ENCODE results near the gene EXOC3L4. TPM values are rescaled to one million over a fixed set of nuclear protein-coding genes. Genes with fewer than 3 reads are reported as not detected.
A peak's percentile ranks its signal among the peaks of the same experiment; 100 is the strongest.

EXOC3L4 gene
- total and polyA plus RNA-seq, 4 experiments from 2014 or later, result not detected

GRCh38 chr14:103155826-103156394 is 61.4 kb downstream of the EXOC3L4 start:
- no peaks in the 10 kb centered on the region for H3K36me3 ChIP-seq (ENCODE audit: insufficient read depth, low read length)
- no peaks in the 10 kb centered on the region for H3K9me3 Mint-ChIP-seq
- H3K36me3 Mint-ChIP-seq, result no peaks in the 10 kb centered on the region
- no peaks in the 10 kb centered on the region for H3K9me3 ChIP-seq (ENCODE audit: control insufficient read depth in 1 of 2, low read length in 2 of 2)
- H3K27me3 Mint-ChIP-seq, result peaks cover 5 to 11% of the 10 kb centered on the region in 2 donors
- H3K27ac Mint-ChIP-seq, result peak overlapping the region in 1 of 7 donors; percentile 8
- ChIA-PET POLR2A (ENCODE audit: partially characterized antibody) (no interaction called here), CTCF (ENCODE audit: partially characterized antibody) (no interaction called here)
- no peak overlapping the region for H3K4me3 Mint-ChIP-seq
- H3K4me1 ChIP-seq (ENCODE audit: insufficient read depth, low read length), result no peaks in the 10 kb centered on the region
- no peak for DNase-seq
- no peak overlapping the region for H3K27ac ChIP-seq (ENCODE audit: low read depth, low read length)
- no peak overlapping the region for H3K4me3 ChIP-seq (ENCODE audit: low read length in 2 of 2)
- no peaks in the 10 kb centered on the region for H3K4me1 Mint-ChIP-seq
- intact Hi-C loops (cut with micrococcal nuclease), result no loop called here
- no peaks in the 10 kb centered on the region for H3K27me3 ChIP-seq (ENCODE audit: insufficient read depth, low read length)

- CTCF ChIA-PET (ENCODE audit: partially characterized antibody), result no interaction called here
- no peak overlapping the region for H3K4me3 Mint-ChIP-seq
Measured at GRCh38 chr14:103156651-103157378, 62.3 kb downstream of the EXOC3L4 start.

DNA sequence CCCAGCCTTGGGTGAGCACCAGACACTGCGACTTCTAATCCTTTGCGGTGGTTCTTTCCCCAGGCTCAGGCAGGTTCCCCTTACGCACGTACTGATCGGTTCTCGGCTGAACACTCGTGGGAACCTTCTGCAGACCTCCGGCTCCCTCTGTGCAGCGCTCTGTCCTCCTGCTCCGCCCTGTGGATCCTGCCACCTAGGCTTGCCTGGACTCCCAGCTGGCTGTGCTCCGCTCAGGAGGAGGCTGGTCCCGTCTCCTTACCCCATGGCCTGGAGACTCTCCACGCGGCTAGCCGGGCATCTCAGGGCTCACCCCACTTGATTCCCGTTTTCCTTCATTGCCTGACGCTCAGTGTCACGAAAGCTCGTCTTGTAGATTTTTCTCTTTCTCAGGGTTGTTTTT is 63.4 kb downstream of the EXOC3L4 start:
- no peaks in the 10 kb centered on the region for H3K4me1 ChIP-seq (ENCODE audit: insufficient read depth, low read length)
- H3K27ac ChIP-seq (ENCODE audit: low read depth, low read length), result no peak overlapping the region
- H3K9me3 ChIP-seq (ENCODE audit: control insufficient read depth in 1 of 2, low read length in 2 of 2), result no peaks in the 10 kb centered on the region
- H3K36me3 ChIP-seq (ENCODE audit: insufficient read depth, low read length), result no peaks in the 10 kb centered on the region
- ChIA-PET CTCF (ENCODE audit: partially characterized antibody) (no interaction called here), POLR2A (ENCODE audit: partially characterized antibody) (no interaction called here)
- intact Hi-C loops (cut with micrococcal nuclease), result no loop called here
- Mint-ChIP-seq H3K9me3 (no peaks in the 10 kb centered on the region), H3K27ac (no peak overlapping the region), H3K36me3 (no peaks in the 10 kb centered on the region), H3K4me1 (no peaks in the 10 kb centered on the region), H3K4me3 (no peak overlapping the region), H3K27me3 (peaks cover 6 to 8% of the 10 kb centered on the region in 2 donors)
- H3K4me3 ChIP-seq (ENCODE audit: low read length in 2 of 2), result no peak overlapping the region
- no peaks in the 10 kb centered on the region for H3K27me3 ChIP-seq (ENCODE audit: insufficient read depth, low read length)
- no peak for DNase-seq

More at GRCh38 chr14:103156651-103157378, 62.3 kb downstream of the EXOC3L4 start:
- Mint-ChIP-seq H3K27me3 (peaks cover 3 to 6% of the 10 kb centered on the region in 2 donors), H3K4me1 (no peaks in the 10 kb centered on the region), H3K27ac (no peak overlapping the region), H3K36me3 (no peaks in the 10 kb centered on the region), H3K9me3 (no peaks in the 10 kb centered on the region)
- no peaks in the 10 kb centered on the region for H3K36me3 ChIP-seq (ENCODE audit: insufficient read depth, low read length)
- POLR2A ChIA-PET (ENCODE audit: partially characterized antibody), result no interaction called here
- no peak overlapping the region for H3K27ac ChIP-seq (ENCODE audit: low read depth, low read length)
- H3K4me3 ChIP-seq (ENCODE audit: low read length in 2 of 2), result no peak overlapping the region
- no peak for DNase-seq
- intact Hi-C loops (cut with micrococcal nuclease), result no loop called here
- no peaks in the 10 kb centered on the region for H3K9me3 ChIP-seq (ENCODE audit: control insufficient read depth in 1 of 2, low read length in 2 of 2)
- no peaks in the 10 kb centered on the region for H3K27me3 ChIP-seq (ENCODE audit: insufficient read depth, low read length)
- H3K4me1 ChIP-seq (ENCODE audit: insufficient read depth, low read length), result no peaks in the 10 kb centered on the region

GRCh38 chr14:103158688-103159087 is 64.2 kb downstream of the EXOC3L4 start:
- peaks cover 6 to 8% of the 10 kb centered on the region in 2 donors for H3K27me3 Mint-ChIP-seq
- Histone ChIP-seq H3K27ac (ENCODE audit: low read depth, low read length) (no peak overlapping the region), H3K36me3 (ENCODE audit: insufficient read depth, low read length) (no peaks in the 10 kb centered on the region), H3K27me3 (ENCODE audit: insufficient read depth, low read length) (no peaks in the 10 kb centered on the region), H3K9me3 (ENCODE audit: control insufficient read depth in 1 of 2, low read length in 2 of 2) (no peaks in the 10 kb centered on the region), H3K4me3 (ENCODE audit: low read length in 2 of 2) (no peak overlapping the region), H3K4me1 (ENCODE audit: insufficient read depth, low read length) (no peaks in the 10 kb centered on the region)
- DNase-seq, result no peak
- CTCF ChIA-PET (ENCODE audit: partially characterized antibody), result interaction anchor here (0.6 to 0.7 kb wide), 2 partner anchors 27 to 237 kb away, joined by 3 read pairs; no protein-coding TSS in a partner anchor
- POLR2A ChIA-PET (ENCODE audit: partially characterized antibody), result no interaction called here
- H3K27ac Mint-ChIP-seq, result no peak overlapping the region
- H3K36me3 Mint-ChIP-seq, result no peaks in the 10 kb centered on the region
- intact Hi-C loops (cut with micrococcal nuclease), result no loop called here
- no peaks in the 10 kb centered on the region for H3K9me3 Mint-ChIP-seq
- no peaks in the 10 kb centered on the region for H3K4me1 Mint-ChIP-seq
- H3K4me3 Mint-ChIP-seq, result no peak overlapping the region

Other genes starting within 250 kb of the EXOC3L4 start
- gene AMN, start 172.1 kb upstream of the EXOC3L4 start, total RNA-seq, result 1 to 10 TPM; 5.1 to 7.1 TPM
- 1 to 10 TPM in 1 of 2 donors, under 1 TPM in 1; 0.77 to 2.1 TPM for gene AMN, start 172.1 kb upstream of the EXOC3L4 start, polyA plus RNA-seq
- gene CDC42BPB, start 37.2 kb upstream of the EXOC3L4 start, total RNA-seq, result 1 to 10 TPM; 7.5 to 8.4 TPM
- under 1 TPM; 0.02 to 0.80 TPM for gene CDC42BPB, start 37.2 kb upstream of the EXOC3L4 start, polyA plus RNA-seq
- gene LBHD2, start 10.5 kb upstream of the EXOC3L4 start, total RNA-seq, result not detected
- not detected for gene LBHD2, start 10.5 kb upstream of the EXOC3L4 start, polyA plus RNA-seq
- gene TNFAIP2, start 28.7 kb downstream of the EXOC3L4 start, total RNA-seq, result 1 to 10 TPM; 5.1 to 5.8 TPM
- not detected for gene TNFAIP2, start 28.7 kb downstream of the EXOC3L4 start, polyA plus RNA-seq
- 100 to 1,000 TPM; 265 to 269 TPM for gene EIF5, start 239.5 kb downstream of the EXOC3L4 start, total RNA-seq
- 100 to 1,000 TPM; 333 to 395 TPM for gene EIF5, start 239.5 kb downstream of the EXOC3L4 start, polyA plus RNA-seq

All from CD4-positive, alpha-beta memory T cell (primary cell).